NCI-H187 treated with DMSO at 0.1 percent for 48 hours (cell line): Measurements from ENCODE around the gene ALG9.
"Not testable (repeated sequence)": the region's sequence is repeated elsewhere in the genome, so short reads cannot be mapped to it uniquely, and the experiment has no call there.

Experiments
- DNase-seq: peaks from one replicate; lab custom pipeline; 2025; lab: John Stamatoyannopoulos, UW

The ALG9 gene

GRCh38 chr11:111795334-111795985, 75.9 kb downstream of the ALG9 start:
- DNase-seq: no peak

- DNase-seq: no peak
Observed at GRCh38 chr11:111793863-111794262, 77.5 kb downstream of the ALG9 start.

GRCh38 chr11:111792955-111793500, 78.4 kb downstream of the ALG9 start:
- DNase-seq: no peak

- no peak for DNase-seq
Observed at GRCh38 chr11:111792314-111792713, 79.1 kb downstream of the ALG9 start.

- DNase-seq: no peak
Observed at GRCh38 chr11:111788464-111788863, 82.9 kb downstream of the ALG9 start.

- DNase-seq: no peak
Observed at GRCh38 chr11:111788051-111788450, 83.3 kb downstream of the ALG9 start.

- DNase-seq: no peak
Observed at GRCh38 chr11:111785886-111786412, 85.4 kb downstream of the ALG9 start.

- no peak for DNase-seq
Observed at GRCh38 chr11:111785076-111785475, 86.3 kb downstream of the ALG9 start.

GRCh38 chr11:111784311-111784710, 87.1 kb downstream of the ALG9 start:
- not testable (repeated sequence) for DNase-seq

- no peak for DNase-seq
Observed at GRCh38 chr11:111782109-111782741, 89.2 kb downstream of the ALG9 start.

GRCh38 chr11:111779118-111779517, 92.3 kb downstream of the ALG9 start:
- no peak for DNase-seq

GRCh38 chr11:111778047-111778558, 93.3 kb downstream of the ALG9 start:
- no peak for DNase-seq

GRCh38 chr11:111777094-111778046, 94.0 kb downstream of the ALG9 start:
- no peak for DNase-seq

GRCh38 chr11:111776398-111777093, 94.8 kb downstream of the ALG9 start:
- DNase-seq: no peak

GRCh38 chr11:111774955-111775710, 96.2 kb downstream of the ALG9 start:
- DNase-seq: no peak

- DNase-seq: no peak
Observed at GRCh38 chr11:111772535-111772934, 98.8 kb downstream of the ALG9 start.

- not testable (repeated sequence) for DNase-seq
Observed at GRCh38 chr11:111771205-111771604, 100.2 kb downstream of the ALG9 start.

GRCh38 chr11:111770581-111771134, 100.7 kb downstream of the ALG9 start:
- DNase-seq: no peak

- no peak for DNase-seq
Observed at GRCh38 chr11:111766834-111767142, 104.6 kb downstream of the ALG9 start.
